Measurements from ENCODE around the gene STRN4.

Gene STRN4

GRCh38 chr19:46753420-46754155 lies 7.3 kb upstream of the STRN4 start:
- no peak for TF ChIP-seq SUZ12 (IDR thresholded peaks at IDR 0.05; ENCODE audit: extremely low read depth, insufficient read depth, insufficient read length)
- no peak for TF ChIP-seq YY1 (IDR thresholded peaks at IDR 0.05; ENCODE audit: insufficient read depth, insufficient read length)
- TF ChIP-seq ZNF274 (IDR thresholded peaks at IDR 0.05; ENCODE audit: low read depth, low read length): no peak
- no peaks in the 10 kb centered on the region for H3K9me3 ChIP-seq (ENCODE audit: insufficient read depth, low read length)
- H3K27me3 ChIP-seq (ENCODE audit: insufficient read depth, insufficient read length): no peaks in the 10 kb centered on the region
- no peak overlapping the region for H3K9ac ChIP-seq (ENCODE audit: insufficient read length, low read depth)
- no peaks in the 10 kb centered on the region for H3K4me1 ChIP-seq (ENCODE audit: insufficient read depth, insufficient read length)
- peaks cover 52% of the 10 kb centered on the region for H3K36me3 ChIP-seq (ENCODE audit: insufficient read depth, insufficient read length, low read length)
- no peak overlapping the region for H3K4me3 ChIP-seq (ENCODE audit: insufficient read length, low read depth)
- DNase-seq (ENCODE audit: low read depth, low spot score): no peak

- H3K4me3 ChIP-seq (ENCODE audit: insufficient read length, low read depth): no peak overlapping the region
- no peaks in the 10 kb centered on the region for H3K27me3 ChIP-seq (ENCODE audit: insufficient read depth, insufficient read length)
- H3K9me3 ChIP-seq (ENCODE audit: insufficient read depth, low read length): no peaks in the 10 kb centered on the region
- no peak for DNase-seq (ENCODE audit: low read depth, low spot score)
- H3K9ac ChIP-seq (ENCODE audit: insufficient read length, low read depth): no peak overlapping the region
- H3K4me1 ChIP-seq (ENCODE audit: insufficient read depth, insufficient read length): peaks cover 2% of the 10 kb centered on the region
- H3K36me3 ChIP-seq (ENCODE audit: insufficient read depth, insufficient read length, low read length): peaks cover 37% of the 10 kb centered on the region
- TF ChIP-seq SUZ12 (IDR thresholded peaks at IDR 0.05; ENCODE audit: extremely low read depth, insufficient read depth, insufficient read length): no peak
- TF ChIP-seq YY1 (IDR thresholded peaks at IDR 0.05; ENCODE audit: insufficient read depth, insufficient read length): no peak
- no peak for TF ChIP-seq ZNF274 (IDR thresholded peaks at IDR 0.05; ENCODE audit: low read depth, low read length)
These were observed 2.3 kb upstream of the STRN4 start for GRCh38 chr19:46748325-46749109.

- Histone ChIP-seq H3K9me3 (ENCODE audit: insufficient read depth, low read length) (no peaks in the 10 kb centered on the region), H3K36me3 (ENCODE audit: insufficient read depth, insufficient read length, low read length) (peaks cover 46% of the 10 kb centered on the region), H3K4me3 (ENCODE audit: insufficient read length, low read depth) (peak within 1 kb of the TSS; percentile 81), H3K27me3 (ENCODE audit: insufficient read depth, insufficient read length) (no peaks in the 10 kb centered on the region), H3K9ac (ENCODE audit: insufficient read length, low read depth) (peak within 1 kb of the TSS; percentile 87), H3K4me1 (ENCODE audit: insufficient read depth, insufficient read length) (peaks cover 11% of the 10 kb centered on the region)
- peak; percentile 13 for TF ChIP-seq YY1 (IDR thresholded peaks at IDR 0.05; ENCODE audit: insufficient read depth, insufficient read length)
- no peak for TF ChIP-seq SUZ12 (IDR thresholded peaks at IDR 0.05; ENCODE audit: extremely low read depth, insufficient read depth, insufficient read length)
- TF ChIP-seq ZNF274 (IDR thresholded peaks at IDR 0.05; ENCODE audit: low read depth, low read length): no peak
- DNase-seq (ENCODE audit: low read depth, low spot score): no peak
These were observed 549 bp downstream of the STRN4 start, which contains the start of gene FKRP for GRCh38 chr19:46745521-46746280. FKRP (plus strand) TSS chr19:46746057; CDS start chr19:46755451, 9,394 bp downstream.

DNA sequence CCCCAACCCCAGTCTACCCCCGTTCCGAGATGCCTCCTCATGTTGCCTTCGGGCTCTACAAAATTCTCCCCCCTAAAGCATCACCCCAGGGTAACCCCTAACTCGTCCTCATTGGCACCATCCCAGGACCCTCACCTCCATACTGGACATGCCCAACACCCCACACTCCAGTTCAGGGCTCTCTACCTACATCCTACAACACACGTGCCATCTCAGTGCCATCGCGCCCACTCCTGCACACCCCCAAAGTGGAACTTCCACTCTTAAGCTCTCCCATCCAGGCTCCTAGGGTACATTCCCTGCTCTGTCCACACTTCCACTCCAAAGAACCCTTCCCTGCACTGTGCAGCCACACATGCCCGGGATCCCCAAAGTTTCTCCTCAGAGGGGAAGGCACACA lies 1.2 kb downstream of the STRN4 start:
- no peaks in the 10 kb centered on the region for H3K27me3 ChIP-seq (ENCODE audit: insufficient read depth, insufficient read length)
- DNase-seq (ENCODE audit: low read depth, low spot score): no peak
- H3K9ac ChIP-seq (ENCODE audit: insufficient read length, low read depth): peak overlapping the region; percentile 87
- H3K9me3 ChIP-seq (ENCODE audit: insufficient read depth, low read length): no peaks in the 10 kb centered on the region
- peaks cover 11% of the 10 kb centered on the region for H3K4me1 ChIP-seq (ENCODE audit: insufficient read depth, insufficient read length)
- H3K36me3 ChIP-seq (ENCODE audit: insufficient read depth, insufficient read length, low read length): peaks cover 45% of the 10 kb centered on the region
- TF ChIP-seq SUZ12 (IDR thresholded peaks at IDR 0.05; ENCODE audit: extremely low read depth, insufficient read depth, insufficient read length): no peak
- peak overlapping the region; percentile 81 for H3K4me3 ChIP-seq (ENCODE audit: insufficient read length, low read depth)

DNA sequence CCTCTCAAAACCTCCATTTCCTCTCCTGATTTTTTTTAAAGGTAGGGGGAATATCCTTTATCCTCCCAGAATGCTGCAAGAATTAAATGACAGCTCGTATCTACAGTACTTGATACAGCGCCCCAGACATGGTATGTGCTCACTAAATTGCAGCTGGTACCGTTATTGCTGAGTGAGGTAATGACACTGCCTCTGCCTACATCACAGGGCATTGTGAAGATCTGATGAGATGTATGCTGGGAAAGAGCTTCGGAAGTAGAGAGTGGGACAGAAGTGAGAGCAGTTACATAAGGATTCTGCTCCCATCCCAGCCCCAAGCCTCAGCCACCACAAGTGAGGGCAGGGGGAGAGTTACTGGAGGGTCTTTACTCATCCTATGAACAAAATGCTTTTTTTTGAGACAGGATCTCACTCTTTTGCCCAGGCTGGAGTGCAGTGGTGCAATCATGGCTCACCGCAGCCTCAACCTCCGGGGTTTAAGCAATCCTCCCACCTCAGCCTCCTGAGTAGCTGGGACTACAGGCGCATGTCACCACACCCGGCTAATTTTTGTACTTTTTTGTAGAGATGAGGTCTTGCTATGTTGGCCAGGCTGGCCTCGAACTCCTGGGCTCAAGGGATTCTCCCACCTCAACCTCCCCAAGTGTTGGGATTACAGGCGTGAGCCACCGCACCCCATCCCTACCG lies 2.1 kb downstream of the STRN4 start:
- Histone ChIP-seq H3K9ac (ENCODE audit: insufficient read length, low read depth) (no peak overlapping the region), H3K4me1 (ENCODE audit: insufficient read depth, insufficient read length) (peaks cover 14% of the 10 kb centered on the region), H3K4me3 (ENCODE audit: insufficient read length, low read depth) (peak overlapping the region; percentile 9), H3K9me3 (ENCODE audit: insufficient read depth, low read length) (no peaks in the 10 kb centered on the region), H3K27me3 (ENCODE audit: insufficient read depth, insufficient read length) (no peaks in the 10 kb centered on the region), H3K36me3 (ENCODE audit: insufficient read depth, insufficient read length, low read length) (peaks cover 48% of the 10 kb centered on the region)
- no peak for DNase-seq (ENCODE audit: low read depth, low spot score)
- TF ChIP-seq SUZ12 (IDR thresholded peaks at IDR 0.05; ENCODE audit: extremely low read depth, insufficient read depth, insufficient read length) (no peak), ZNF274 (IDR thresholded peaks at IDR 0.05; ENCODE audit: low read depth, low read length) (no peak), YY1 (IDR thresholded peaks at IDR 0.05; ENCODE audit: insufficient read depth, insufficient read length) (no peak)

DNA sequence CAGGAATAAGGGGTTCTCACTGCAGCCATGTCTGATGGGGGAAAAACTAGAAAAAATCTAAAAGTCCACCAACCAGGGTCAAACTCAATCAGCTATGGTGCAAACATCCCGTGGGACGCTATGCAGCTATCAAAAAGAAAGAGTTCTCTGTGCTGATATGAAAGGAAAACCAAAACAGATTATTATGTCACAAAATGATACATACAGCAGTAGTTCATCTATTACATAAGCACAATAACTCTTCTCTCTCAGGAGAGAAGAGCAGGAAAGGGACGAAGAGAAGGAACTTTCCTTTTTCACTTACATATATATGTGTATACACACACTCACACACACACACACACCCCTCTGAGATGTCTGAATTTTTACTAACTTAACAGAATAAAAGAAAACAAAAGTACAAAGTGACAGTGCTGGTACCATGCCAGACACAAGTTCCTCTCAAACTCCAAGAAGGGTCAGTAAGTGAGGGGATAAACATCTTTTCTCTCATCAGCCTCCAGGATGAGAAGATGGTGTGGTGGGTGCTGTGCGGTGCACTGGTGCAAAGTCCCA lies 3.2 kb downstream of the STRN4 start:
- DNase-seq (ENCODE audit: low read depth, low spot score): no peak
- Histone ChIP-seq H3K9ac (ENCODE audit: insufficient read length, low read depth) (no peak overlapping the region), H3K4me1 (ENCODE audit: insufficient read depth, insufficient read length) (peaks cover 18% of the 10 kb centered on the region), H3K36me3 (ENCODE audit: insufficient read depth, insufficient read length, low read length) (peaks cover 50% of the 10 kb centered on the region), H3K9me3 (ENCODE audit: insufficient read depth, low read length) (no peaks in the 10 kb centered on the region), H3K4me3 (ENCODE audit: insufficient read length, low read depth) (no peak overlapping the region), H3K27me3 (ENCODE audit: insufficient read depth, insufficient read length) (no peaks in the 10 kb centered on the region)
- TF ChIP-seq YY1 (IDR thresholded peaks at IDR 0.05; ENCODE audit: insufficient read depth, insufficient read length) (no peak), SUZ12 (IDR thresholded peaks at IDR 0.05; ENCODE audit: extremely low read depth, insufficient read depth, insufficient read length) (no peak)
